Effector CD8-positive, alpha-beta T cell (primary cell): ENCODE data around the gene DPYD.

Experiments used
- DNase-seq: peaks from one replicate; lab custom pipeline; 2025; lab: John Stamatoyannopoulos, UW

The DPYD gene

DNA sequence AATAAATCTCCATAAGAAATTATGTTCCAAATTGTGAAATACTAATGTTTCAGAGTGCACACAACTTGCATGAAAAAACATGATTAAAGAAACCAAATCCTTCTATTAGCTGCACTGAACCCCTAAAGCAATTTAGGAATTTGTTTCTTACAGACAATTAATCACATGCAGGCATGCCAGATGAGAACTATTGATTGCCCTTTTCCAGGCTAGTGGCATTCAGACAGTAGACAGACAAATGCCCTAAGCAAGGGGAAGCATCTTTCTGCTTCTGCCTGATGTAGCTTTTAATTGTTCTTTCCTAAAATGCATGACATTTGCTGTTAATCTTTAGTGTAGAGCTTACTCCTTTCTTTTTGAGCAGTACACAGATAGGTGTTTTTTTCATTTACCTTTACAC lies 229.5 kb downstream of the DPYD start:
- no peak for DNase-seq

DNA sequence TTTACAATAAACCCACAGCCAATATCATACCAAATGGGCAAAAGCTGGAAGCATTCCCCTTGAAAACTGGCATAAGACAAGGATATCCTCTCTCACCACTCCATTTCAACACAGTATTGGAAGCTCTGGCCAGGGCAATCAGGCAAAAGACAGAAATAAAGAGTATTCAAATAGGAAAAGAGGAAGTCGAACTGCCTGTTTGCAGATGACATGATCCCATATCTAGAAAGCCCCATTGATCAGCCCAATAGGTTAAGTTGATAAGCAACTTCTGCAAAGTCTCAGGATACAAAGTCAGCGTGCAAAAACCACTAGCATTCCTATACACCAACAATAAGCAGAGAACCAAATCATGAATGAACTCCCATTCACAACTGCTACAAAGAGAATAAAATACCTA lies 235.5 kb downstream of the DPYD start:
- no peak for DNase-seq

- no peak for DNase-seq
Observed at GRCh38 chr1:97680894-97681293, 239.9 kb downstream of the DPYD start.

DNA sequence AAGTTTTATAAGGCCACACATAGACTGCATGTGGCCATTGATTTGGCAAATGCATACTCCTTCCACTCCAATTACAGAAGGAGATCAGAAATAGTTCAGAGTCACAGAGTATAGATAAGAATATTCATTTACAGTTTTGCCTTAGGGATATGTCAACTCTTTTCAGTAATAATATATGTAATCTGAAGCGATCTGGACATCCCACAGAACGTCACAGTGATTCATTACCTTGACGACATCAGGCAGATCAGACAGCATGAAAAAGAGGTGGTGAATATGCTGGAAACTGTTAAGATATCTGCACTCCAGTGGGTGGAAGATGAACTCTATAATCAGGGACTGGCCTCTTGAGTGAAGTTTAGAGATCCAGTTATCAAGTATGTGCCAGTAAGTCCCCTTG lies 240.4 kb downstream of the DPYD start:
- no peak for DNase-seq

- no peak for DNase-seq
Observed at GRCh38 chr1:97677702-97678101, 243.1 kb downstream of the DPYD start.

DNA sequence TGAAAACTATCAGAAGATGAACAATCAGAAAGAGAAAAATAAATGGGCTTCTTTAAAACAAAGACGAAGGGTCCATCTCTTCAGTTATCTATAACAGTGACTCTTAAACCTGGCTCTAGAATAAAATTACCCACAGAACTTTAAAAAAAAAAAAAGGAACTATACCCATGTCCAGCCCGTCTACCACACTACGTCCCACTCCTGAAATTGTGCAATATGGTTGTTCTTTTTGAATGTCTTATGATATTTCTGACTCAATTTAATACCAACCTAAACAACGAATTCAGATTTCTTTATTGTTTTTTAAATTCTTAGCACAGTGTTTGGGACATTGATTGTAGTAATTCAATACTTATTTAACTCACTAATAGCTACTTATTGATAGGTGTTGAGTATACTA lies 246.3 kb downstream of the DPYD start:
- no peak for DNase-seq

DNA sequence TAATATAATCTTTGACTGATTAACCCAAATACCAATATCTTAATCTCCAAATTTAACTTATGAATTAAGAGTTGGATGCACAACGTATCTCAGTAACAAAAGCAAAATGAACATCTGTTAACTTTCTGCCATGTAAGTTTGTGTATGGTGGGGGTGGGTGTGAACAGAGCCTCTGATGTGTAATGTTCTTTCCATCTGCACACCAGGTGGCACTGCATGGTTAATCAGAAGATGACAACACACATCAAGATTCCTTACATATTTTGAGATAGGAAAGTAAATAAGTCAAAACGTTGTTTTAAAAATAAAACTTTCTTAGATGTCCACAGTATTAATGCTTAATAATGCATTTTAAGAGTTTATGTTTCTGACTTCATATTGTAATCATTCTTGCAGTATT lies 251.9 kb downstream of the DPYD start:
- DNase-seq = no peak

DNA sequence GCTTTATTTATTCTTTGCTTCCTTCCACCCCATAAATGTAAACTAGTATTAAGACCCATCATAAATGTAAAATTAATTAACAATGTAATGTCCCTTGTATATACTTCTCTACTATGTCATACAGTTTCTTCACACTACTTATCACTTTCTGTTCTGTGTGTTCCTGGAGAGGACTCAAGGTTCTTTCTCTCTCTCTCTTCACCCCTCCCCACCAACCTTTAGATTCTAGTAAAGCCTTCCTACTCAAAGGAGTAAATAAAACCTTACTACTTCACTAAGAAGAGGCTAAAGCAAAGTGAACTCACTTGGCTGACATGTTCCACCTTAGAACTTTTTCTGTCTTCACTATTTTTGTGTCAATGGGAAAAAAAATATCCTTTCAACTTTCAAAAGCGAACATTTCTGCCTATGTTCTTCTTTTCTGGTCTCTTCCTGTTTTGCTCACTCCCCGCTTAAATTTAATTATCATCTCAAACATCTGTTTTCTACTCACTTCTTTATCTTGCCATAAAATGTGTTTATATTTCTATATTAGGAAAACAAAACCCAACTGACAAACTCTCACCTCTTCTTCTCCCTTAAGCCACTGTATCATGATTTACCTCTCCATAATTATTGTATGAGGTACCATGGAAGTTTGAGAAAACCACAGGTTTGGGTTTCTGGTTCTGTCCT lies 260.3 kb downstream of the DPYD start:
- no peak for DNase-seq

DNA sequence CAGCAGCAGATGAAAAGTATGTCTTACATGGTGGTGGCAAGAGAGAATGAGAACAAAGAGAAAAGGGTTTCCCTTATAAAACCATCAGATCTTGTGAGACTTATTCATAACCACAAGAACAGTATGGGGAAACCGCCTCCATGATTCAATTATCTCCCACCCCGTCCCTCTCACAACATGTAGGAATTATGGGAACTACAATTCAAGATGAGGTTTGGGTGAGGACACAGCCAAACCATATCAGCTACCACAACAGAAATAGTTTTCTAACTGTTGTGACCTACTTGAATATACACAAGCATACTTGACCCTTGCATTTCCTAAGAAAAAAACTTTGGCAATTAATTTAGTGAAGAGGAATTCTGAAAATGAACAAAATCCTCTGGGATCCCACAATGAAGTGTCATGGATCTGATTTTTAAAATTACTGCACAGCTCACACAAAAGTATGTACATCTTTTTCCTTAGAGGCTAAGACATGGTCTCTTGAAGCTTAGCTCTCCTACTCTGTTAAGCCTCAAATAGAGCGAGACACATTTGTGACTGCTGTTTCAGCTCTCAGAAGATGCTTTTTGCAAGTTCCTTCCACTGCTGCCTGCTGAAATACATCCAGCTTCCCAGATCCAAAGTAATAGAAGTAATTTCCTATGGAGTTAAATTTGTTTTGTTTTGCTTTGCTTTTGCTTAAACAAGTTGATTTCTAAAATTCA lies 265.8 kb downstream of the DPYD start:
- no peak for DNase-seq

GRCh38 chr1:97651250-97651649 lies 269.6 kb downstream of the DPYD start:
- no peak for DNase-seq

DNA sequence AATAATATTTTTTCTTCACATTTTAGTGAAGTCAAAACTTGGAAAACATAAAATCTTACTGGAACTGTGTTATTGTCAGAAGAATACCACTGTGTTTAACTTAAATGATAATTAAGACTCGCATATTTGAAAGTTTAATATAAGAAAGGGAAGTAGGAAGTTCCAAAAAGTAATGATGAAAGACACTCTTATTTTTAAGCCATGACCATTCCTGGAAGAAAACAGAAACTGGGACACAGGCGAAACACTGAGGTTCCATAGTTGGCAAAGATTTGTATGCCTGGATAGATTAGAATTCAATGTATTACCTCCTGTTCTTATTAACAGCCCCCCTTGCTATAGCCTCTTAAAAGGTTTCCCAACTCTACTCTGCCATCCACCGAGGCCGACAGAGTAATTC lies 271.2 kb downstream of the DPYD start:
- no peak for DNase-seq

DNA sequence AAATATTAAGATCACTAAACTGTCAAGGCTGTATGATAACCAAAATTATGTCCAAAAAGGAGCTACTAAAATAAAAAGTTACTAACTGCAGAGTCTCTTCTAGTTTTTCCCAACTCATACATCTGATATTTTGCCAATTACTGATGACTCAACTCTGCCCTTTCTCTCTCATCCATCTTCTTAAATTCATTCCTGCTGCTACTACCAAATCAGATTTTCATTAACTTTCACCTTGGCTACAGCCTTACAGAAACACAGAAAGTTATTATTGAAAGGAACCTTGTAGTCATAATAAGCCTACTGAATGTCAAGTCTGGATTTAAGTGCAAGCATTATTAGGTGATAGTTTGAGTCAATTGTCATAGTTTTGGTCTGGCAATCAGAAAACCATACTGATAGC lies 273.1 kb downstream of the DPYD start:
- DNase-seq = no peak

- DNase-seq = no peak
Observed at GRCh38 chr1:97646071-97646470, 274.8 kb downstream of the DPYD start.

DNA sequence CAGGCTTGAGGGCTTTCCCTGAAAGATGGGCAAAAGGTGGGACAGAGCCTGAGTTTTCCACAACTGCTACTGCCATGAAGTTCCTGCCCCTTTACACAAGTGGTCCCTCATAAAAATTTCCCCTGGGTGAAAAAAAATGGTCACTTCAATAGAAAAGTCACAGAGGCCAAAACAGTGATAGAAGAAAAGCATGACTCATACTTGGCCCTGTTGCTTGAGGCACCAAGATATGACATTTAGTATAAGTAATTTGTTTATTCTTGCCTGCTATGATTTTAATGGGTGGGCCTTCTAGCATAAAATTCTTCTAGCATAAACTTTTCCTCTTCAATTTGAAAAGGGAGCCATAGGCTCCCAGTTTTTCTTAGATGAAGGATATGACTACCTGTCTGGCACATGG lies 280.2 kb downstream of the DPYD start:
- no peak for DNase-seq

DNA sequence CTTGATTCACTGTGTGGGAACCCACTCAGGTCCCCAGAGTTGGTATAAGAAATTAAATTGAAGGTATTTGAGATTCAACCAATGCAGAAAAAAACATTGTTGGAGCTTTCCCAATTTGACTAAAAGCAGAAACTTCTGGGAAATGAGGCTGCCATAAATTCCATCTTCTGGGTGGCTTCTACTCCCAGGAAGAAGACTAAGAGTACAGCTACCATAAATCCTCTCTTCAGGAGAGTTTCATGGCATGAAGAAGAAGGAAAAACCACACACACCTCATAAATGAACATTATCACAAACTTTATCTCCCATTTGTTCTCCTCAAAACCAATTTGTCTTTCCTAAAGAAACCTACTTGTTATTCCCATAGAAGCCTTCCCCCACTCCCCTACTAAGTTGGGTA lies 283.9 kb downstream of the DPYD start:
- DNase-seq = no peak

DNA sequence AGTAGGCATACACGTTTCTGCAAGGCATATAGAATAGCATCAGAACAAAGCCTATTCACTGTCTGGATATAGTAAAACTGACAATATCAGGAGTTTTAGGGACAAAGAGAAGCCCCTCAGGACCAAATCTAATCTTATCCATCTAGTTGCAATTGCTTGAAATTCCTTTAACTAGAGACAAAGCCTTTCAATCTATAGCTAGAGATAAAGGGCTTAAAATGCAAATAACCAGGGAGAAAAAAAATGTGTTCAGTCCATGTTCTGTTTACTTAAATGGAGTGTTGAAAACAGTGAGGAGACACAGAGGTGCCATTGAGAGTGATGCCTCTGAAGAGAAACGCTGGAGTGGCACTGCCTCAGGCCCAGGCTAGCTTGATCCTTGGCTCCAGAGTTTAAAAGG lies 286.1 kb downstream of the DPYD start:
- DNase-seq = no peak

DNA sequence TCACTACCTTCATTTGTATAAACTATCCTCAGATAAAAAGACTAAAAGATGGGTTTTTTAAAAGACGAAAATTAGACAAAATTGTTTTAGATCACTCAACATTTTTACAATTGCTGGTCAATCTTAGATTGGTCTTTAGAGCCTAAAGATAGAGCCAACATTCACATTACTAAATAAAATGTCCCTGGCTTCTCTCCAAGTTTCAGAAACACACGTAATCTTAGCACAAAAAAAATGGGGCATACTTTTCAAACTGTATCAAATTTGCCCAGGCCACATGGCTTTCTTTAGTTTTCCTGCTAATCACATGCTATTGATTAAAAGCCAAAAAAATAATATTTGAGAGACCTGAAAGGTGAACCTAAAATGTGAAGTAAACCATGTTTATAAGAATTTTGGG lies 288.1 kb downstream of the DPYD start:
- no peak for DNase-seq

DNA sequence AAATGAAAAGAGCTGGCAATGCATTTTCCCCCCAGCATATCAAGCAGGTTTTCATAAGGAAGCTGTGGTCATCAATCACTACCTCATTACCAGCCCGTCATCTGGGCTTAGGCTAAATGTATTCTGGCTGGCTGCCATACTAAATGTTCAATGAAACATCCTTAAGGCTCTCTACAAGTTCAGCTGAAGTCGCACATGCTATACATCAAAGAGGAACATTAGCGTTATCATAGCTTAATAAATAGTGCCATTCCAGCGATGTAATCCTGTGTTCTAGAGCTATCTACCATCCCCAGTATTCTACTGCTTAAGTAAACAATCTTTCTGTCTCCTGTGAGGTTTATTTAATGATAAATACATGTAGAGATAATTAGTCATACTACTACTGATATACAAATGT lies 288.8 kb downstream of the DPYD start:
- no peak for DNase-seq

DNA sequence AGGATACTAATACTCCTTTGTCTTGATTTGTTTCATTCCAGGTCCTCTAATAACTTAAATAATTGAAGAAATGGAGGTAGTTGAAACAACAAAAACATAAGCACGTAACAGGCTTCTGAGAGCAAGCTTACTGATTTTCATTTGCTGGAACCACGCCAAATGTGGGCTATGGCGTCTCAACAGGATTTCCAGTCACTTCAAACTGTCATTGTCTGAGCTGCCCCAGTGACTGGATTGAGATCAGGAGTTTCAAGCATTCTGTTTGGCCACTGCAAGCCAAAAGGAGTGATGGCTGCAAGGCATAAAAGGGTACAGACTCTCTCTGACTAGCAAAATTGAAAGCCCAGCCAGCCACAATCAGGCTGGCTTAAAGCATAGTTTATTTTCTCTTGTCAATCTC lies 289.9 kb downstream of the DPYD start:
- DNase-seq = no peak

GRCh38 chr1:97630281-97630680 lies 290.6 kb downstream of the DPYD start:
- no peak for DNase-seq

- no peak for DNase-seq
Observed at GRCh38 chr1:97623220-97623619, 297.6 kb downstream of the DPYD start.

DNA sequence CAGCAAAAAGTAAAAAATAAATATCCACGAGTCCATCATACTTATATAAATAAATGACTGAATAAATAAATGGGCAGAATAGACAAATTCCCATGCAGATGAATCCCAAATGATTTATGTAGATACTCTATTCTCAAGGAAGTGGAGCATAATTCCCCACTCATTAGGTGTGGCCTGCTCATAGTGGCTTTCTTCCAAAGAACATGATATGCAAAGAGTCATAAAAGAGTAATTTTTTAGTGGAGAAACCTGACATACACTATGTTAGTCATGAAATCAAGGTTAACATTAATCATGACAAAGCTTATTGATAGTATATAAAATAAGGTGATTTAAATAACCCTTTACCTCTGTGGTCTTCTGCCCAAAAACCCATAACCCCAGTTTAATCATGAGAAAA lies 298.9 kb downstream of the DPYD start:
- no peak for DNase-seq

GRCh38 chr1:97619706-97620105 lies 301.1 kb downstream of the DPYD start:
- no peak for DNase-seq

GRCh38 chr1:97610748-97611147 lies 310.1 kb downstream of the DPYD start:
- DNase-seq = no peak
